ENCODE results near the gene CEPT1.

DNA sequence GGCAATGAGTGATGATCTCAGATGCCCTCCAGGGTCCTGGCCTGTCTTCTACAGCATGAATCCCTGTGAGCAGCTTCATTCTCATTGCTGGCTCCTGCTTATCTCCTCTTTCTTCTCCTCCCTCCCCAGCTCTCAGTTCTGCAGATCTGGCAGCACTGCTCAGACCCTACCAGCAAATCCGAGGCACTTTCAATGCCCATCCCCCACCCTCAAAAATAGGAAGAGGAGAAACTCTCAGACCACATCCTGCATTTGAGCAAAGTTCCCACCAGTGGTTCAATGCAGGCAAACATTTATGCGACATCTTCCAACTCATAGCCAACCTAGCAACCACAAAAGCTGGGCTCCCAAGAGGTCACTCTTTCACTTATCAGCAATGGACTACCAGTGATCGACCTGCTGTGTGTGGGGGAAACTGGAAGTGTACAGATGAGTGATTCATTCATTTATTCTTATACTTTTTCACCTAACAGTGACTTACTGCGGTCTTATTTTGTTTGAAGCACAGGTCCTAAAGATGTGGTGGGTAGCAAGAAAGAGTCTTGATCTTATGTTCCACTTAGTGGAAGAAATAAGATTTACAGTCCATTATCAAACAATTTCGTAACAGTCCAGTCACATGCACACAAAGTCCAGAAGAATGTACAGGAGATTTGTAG lies 81.7 kb downstream of the CEPT1 start:
- TF ChIP-seq CTCF (IDR thresholded peaks at IDR 0.05) (no peak), POLR2A (IDR thresholded peaks at IDR 0.05) (no peak)
